GM19395 (cell line): Measurements from ENCODE around the gene BIRC5.

Experiments used
- ATAC-seq: cut with Tn5 transposase; IDR thresholded peaks from one replicate; pipeline ENCODE4 v1.9.1; 2021; ENCODE audit warnings: mild to moderate bottlenecking, moderate library complexity; ENCODE audit not compliant: unreplicated experiment

BIRC5 gene

GRCh38 chr17:78183916-78184315 lies 30.1 kb upstream of the BIRC5 start:
- ATAC-seq = no peak

GRCh38 chr17:78184351-78184750 lies 29.7 kb upstream of the BIRC5 start:
- no peak for ATAC-seq

- no peak for ATAC-seq
These were observed 29.2 kb upstream of the BIRC5 start for GRCh38 chr17:78184868-78185267.

- no peak for ATAC-seq
These were observed 27.9 kb upstream of the BIRC5 start for GRCh38 chr17:78185981-78186691.

- peak; percentile 90 for ATAC-seq
These were observed 27.1 kb upstream of the BIRC5 start, which contains the start of the genes AFMID and TK1 for GRCh38 chr17:78186692-78187595. TSS of gene AFMID (plus strand) at chr17:78187362. CDS start at chr17:78187371, 9 bp downstream. TSS of gene TK1 (minus strand) at chr17:78187052. CDS start at chr17:78186994, 58 bp downstream.

GRCh38 chr17:78196716-78197115 lies 17.3 kb upstream of the BIRC5 start:
- no peak for ATAC-seq

GRCh38 chr17:78197147-78197832 lies 16.8 kb upstream of the BIRC5 start:
- no peak for ATAC-seq

- no peak for ATAC-seq
These were observed 13.6 kb upstream of the BIRC5 start for GRCh38 chr17:78200451-78200850.

GRCh38 chr17:78202666-78203065 lies 11.4 kb upstream of the BIRC5 start:
- ATAC-seq = no peak

GRCh38 chr17:78204387-78205123 lies 9.5 kb upstream of the BIRC5 start:
- no peak for ATAC-seq

- ATAC-seq = no peak
These were observed 8.8 kb upstream of the BIRC5 start for GRCh38 chr17:78205124-78205775.

- no peak for ATAC-seq
These were observed 7.8 kb upstream of the BIRC5 start for GRCh38 chr17:78206298-78206697.

GRCh38 chr17:78208486-78208885 lies 5.6 kb upstream of the BIRC5 start:
- no peak for ATAC-seq

GRCh38 chr17:78210111-78210510 lies 3.9 kb upstream of the BIRC5 start:
- no peak for ATAC-seq

GRCh38 chr17:78211032-78211431 lies 3.0 kb upstream of the BIRC5 start:
- ATAC-seq = no peak

GRCh38 chr17:78214706-78215061 lies 631 bp downstream of the BIRC5 start:
- no peak for ATAC-seq

- no peak for ATAC-seq
These were observed 5.5 kb downstream of the BIRC5 start for GRCh38 chr17:78219396-78220150.

- no peak for ATAC-seq
These were observed 9.0 kb downstream of the BIRC5 start for GRCh38 chr17:78223061-78223460.

- ATAC-seq = no peak
These were observed 9.7 kb downstream of the BIRC5 start for GRCh38 chr17:78223765-78224164.
